Measurements from ENCODE around the gene APBA1.

APBA1 gene

GRCh38 chr9:69697475-69697874, 25.3 kb upstream of the APBA1 start:
- H3K4me3 ChIP-seq (ENCODE audit: low read depth, low read length): no peak overlapping the region
- DNase-seq (ENCODE audit: low read depth): no peak
- no peak for TF ChIP-seq MYC (IDR thresholded peaks at IDR 0.05; ENCODE audit: low read depth, low read length)
- no peak for TF ChIP-seq POLR2A (IDR thresholded peaks at IDR 0.05; ENCODE audit: extremely low read depth, insufficient read length)
- no peak for TF ChIP-seq CTCF (IDR thresholded peaks at IDR 0.05; ENCODE audit: low read depth, low read length)
- TF ChIP-seq MAX (IDR thresholded peaks at IDR 0.05; ENCODE audit: low read depth, low read length): no peak

- no peak for TF ChIP-seq MYC (IDR thresholded peaks at IDR 0.05; ENCODE audit: low read depth, low read length)
- TF ChIP-seq MAX (IDR thresholded peaks at IDR 0.05; ENCODE audit: low read depth, low read length): no peak
- TF ChIP-seq POLR2A (IDR thresholded peaks at IDR 0.05; ENCODE audit: extremely low read depth, insufficient read length): no peak
- TF ChIP-seq CTCF (IDR thresholded peaks at IDR 0.05; ENCODE audit: low read depth, low read length): no peak
- no peak for DNase-seq (ENCODE audit: low read depth)
- no peak overlapping the region for H3K4me3 ChIP-seq (ENCODE audit: low read depth, low read length)
Observed at GRCh38 chr9:69696802-69697201, 24.6 kb upstream of the APBA1 start.

- no peak overlapping the region for H3K4me3 ChIP-seq (ENCODE audit: low read depth, low read length)
- no peak for DNase-seq (ENCODE audit: low read depth)
- no peak for TF ChIP-seq MAX (IDR thresholded peaks at IDR 0.05; ENCODE audit: low read depth, low read length)
- no peak for TF ChIP-seq POLR2A (IDR thresholded peaks at IDR 0.05; ENCODE audit: extremely low read depth, insufficient read length)
- no peak for TF ChIP-seq MYC (IDR thresholded peaks at IDR 0.05; ENCODE audit: low read depth, low read length)
- TF ChIP-seq CTCF (IDR thresholded peaks at IDR 0.05; ENCODE audit: low read depth, low read length): no peak
Observed at GRCh38 chr9:69689991-69690538, 17.9 kb upstream of the APBA1 start.

- DNase-seq (ENCODE audit: low read depth): no peak
- TF ChIP-seq MYC (IDR thresholded peaks at IDR 0.05; ENCODE audit: low read depth, low read length): no peak
- TF ChIP-seq POLR2A (IDR thresholded peaks at IDR 0.05; ENCODE audit: extremely low read depth, insufficient read length): no peak
- no peak for TF ChIP-seq MAX (IDR thresholded peaks at IDR 0.05; ENCODE audit: low read depth, low read length)
- TF ChIP-seq CTCF (IDR thresholded peaks at IDR 0.05; ENCODE audit: low read depth, low read length): no peak
- H3K4me3 ChIP-seq (ENCODE audit: low read depth, low read length): no peak overlapping the region
Observed at GRCh38 chr9:69683927-69684326, 11.8 kb upstream of the APBA1 start.

- no peak overlapping the region for H3K4me3 ChIP-seq (ENCODE audit: low read depth, low read length)
- TF ChIP-seq MYC (IDR thresholded peaks at IDR 0.05; ENCODE audit: low read depth, low read length) (no peak), MAX (IDR thresholded peaks at IDR 0.05; ENCODE audit: low read depth, low read length) (no peak), CTCF (IDR thresholded peaks at IDR 0.05; ENCODE audit: low read depth, low read length) (no peak), POLR2A (IDR thresholded peaks at IDR 0.05; ENCODE audit: extremely low read depth, insufficient read length) (no peak)
- no peak for DNase-seq (ENCODE audit: low read depth)
Observed at GRCh38 chr9:69678843-69679538, 6.8 kb upstream of the APBA1 start.

All from NB4 (cell line).